MG63 (cell line): ENCODE measurements around the gene RGS10. TPM values are rescaled to one million over a fixed set of nuclear protein-coding genes. Genes with fewer than 3 reads are reported as not detected.
"Not testable (repeated sequence)": the region's sequence is repeated elsewhere in the genome, so short reads cannot be mapped to it uniquely, and the experiment has no call there.

Experiments used
- DNase-seq: peaks from one replicate; pipeline ENCODE4 v3.0.0-alpha.2; 2020
- H3K27me3 ChIP-seq: fragments of 250-450 bp; sonication (Bioruptor Pico); 2 replicates; pipeline ENCODE4 v1.5.1; 2020; ENCODE audit warnings: mild to moderate bottlenecking, moderate library complexity
- H3K36me3 ChIP-seq: fragments of 250-450 bp; sonication (Bioruptor Pico); 2 replicates; pipeline ENCODE4 v1.5.1; 2020; ENCODE audit warnings: mild to moderate bottlenecking, moderate library complexity
- H3K4me3 ChIP-seq: fragments of 250-450 bp; sonication (Bioruptor Pico); 2 replicates; pipeline ENCODE4 v1.5.1; 2020; ENCODE audit warnings: mild to moderate bottlenecking, moderate library complexity
- H3K9me3 ChIP-seq: fragments of 250-450 bp; sonication (Bioruptor Pico); 2 replicates; pipeline ENCODE4 v1.5.1; 2020; ENCODE audit warnings: mild to moderate bottlenecking, moderate library complexity
- total RNA-seq: library from RNA; depleted of rRNA; stranded (reverse); fragments of >200 nt; shearing (Covaris generic); gene quantifications from 2 replicates; pipeline ENCODE4 v1.2.3, GENCODE V29; 2014; ENCODE audit warnings: low replicate concordance

RGS10 gene
- total RNA-seq, 1 experiment from 2014 or later, result 41.1 TPM

DNA sequence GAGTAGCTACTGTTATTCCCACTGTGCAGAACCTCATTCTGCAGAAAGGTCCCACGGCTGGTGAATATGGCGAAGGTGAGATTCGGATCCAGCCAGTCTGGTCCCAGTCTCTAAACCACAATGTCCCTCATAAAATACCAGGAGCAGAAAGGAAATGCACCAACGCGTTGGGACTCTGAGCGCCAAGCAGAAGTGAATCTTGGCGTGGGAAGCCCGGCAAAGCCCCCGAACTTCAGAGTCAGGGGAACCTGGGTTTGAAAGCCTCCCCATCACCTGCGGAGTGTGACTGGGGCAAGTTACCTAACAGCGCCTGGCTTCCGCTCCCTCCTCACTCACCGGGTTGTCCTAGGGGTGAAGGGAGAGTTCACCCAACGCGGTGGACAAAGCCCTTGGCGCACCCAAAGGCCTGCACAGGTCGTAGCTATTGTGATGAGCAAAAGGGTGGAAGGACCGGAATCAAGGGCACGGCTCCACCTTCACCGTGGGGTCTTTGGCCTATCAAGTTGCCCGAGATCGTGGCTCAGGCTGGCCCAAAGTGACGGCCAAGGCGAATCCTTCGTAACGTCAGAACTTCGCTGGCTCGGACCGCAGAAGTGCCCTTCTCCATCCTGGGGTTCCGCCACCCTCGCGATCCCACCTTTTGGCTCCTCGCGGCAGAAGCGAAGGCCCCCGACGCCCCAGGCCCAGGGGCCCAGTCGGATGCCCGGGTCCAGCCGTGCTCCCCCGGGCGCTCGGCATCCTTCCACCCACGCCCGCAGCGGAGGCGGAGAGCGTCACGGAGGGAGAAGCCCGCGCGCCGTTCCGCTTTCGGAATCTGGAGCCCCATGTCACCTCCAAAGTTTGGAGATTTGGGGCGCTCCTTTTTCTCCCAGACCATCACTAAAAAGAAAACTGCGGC lies 811 bp downstream of the RGS10 start:
- DNase-seq, result no peak
- no peaks in the 10 kb centered on the region for H3K9me3 ChIP-seq
- no peaks in the 10 kb centered on the region for H3K36me3 ChIP-seq
- peak overlapping the region; percentile 66 for H3K4me3 ChIP-seq
- no peaks in the 10 kb centered on the region for H3K27me3 ChIP-seq

DNA sequence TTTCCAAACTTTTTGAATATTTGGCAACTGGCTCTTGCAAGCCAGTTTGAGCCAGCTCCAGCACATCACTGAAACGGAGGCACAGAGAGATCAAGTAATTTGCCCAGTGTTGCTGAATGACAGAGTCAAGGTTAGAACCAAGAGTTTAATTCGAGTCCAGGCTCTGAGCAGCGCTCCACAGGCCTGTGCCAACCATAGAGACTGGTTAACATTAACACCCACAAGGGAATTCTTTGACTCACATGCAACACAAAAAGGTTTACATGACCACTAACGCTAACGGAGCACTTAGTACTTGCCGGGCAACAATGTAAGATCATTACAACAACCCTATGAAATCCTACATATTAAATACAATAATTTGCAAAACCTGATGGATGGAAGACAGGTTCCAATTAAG lies 1.5 kb downstream of the RGS10 start:
- Histone ChIP-seq H3K4me3 (no peak overlapping the region), H3K36me3 (no peaks in the 10 kb centered on the region), H3K27me3 (no peaks in the 10 kb centered on the region), H3K9me3 (no peaks in the 10 kb centered on the region)
- no peak for DNase-seq

DNA sequence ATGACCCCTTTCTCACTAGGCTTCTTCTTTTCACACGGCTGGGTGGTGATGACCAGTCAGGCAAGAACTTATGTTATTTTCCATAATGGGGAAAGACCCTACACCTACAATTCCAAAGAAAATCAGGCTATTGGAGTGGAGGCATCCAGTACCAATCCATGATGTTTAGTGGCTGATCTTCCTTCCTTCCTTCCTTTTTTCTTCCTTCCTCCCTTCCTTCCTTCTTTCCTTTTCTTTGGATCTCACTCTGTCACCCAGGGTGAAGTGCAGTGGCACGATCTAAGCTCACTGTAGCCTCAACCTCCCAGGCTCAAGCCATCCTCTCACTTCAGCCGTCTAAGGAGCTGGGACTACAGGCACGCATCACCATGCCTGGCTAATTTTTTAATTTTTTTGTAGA lies 2.5 kb downstream of the RGS10 start:
- H3K4me3 ChIP-seq, result no peak overlapping the region
- no peaks in the 10 kb centered on the region for H3K9me3 ChIP-seq
- no peak for DNase-seq
- no peaks in the 10 kb centered on the region for H3K36me3 ChIP-seq
- no peaks in the 10 kb centered on the region for H3K27me3 ChIP-seq

DNA sequence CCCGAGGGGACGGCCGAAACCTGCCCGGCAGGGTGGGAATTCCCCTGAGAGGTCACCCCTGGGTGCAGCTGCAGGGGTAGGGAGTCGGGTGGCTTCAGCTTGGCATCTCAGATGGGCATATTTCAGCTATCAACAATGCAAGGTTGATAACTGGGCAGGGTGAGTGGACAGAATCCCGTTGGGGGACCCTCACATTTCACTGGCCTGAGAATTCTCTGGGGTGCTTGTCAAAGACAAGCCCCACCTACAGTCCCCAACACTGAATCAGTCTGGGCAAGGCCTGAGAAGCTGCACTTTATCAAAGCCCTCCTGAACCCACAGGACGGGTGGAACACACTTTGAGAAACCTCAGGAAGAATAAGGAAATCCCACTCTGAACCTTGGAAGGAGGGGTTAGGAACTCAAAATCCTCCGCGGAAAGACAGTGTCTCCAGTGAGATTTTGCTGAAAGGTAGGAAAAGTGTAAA lies 3.1 kb downstream of the RGS10 start:
- no peak for DNase-seq
- H3K27me3 ChIP-seq, result no peaks in the 10 kb centered on the region
- H3K36me3 ChIP-seq, result no peaks in the 10 kb centered on the region
- H3K9me3 ChIP-seq, result no peaks in the 10 kb centered on the region
- no peak overlapping the region for H3K4me3 ChIP-seq

DNA sequence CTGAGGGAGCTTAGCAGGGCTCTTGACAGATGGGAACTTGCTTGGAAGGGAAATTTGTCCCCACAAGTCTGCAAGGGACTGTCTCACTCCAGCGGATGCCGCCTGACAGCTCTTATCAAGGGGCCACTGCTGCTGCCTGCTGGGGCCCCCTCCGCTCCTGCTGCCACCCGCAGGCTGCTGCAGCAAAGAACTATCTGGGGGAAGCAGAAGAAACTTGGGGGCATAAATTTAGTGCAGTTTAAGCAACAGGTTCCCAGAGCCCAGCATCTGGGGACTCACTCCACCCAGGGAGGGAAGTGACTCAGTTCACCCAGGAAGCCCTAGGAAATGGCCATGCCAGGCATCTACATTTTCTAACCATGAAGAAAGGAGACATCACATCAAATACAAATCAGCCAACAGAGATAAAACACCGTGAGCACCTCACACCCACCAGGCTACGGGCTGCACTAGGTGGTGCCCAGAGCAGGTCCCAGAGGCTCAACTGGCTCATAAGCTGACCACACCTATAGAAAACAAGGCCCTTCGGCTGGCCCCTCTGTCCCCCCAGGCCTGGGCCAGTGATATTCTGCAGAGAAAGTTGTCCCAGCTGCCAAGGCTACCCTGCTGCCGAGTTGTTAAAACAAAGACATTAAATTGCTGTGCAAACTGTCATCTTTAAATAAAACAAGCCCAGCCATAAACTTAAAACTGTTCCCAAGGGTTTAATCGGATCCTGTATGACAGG lies 3.7 kb downstream of the RGS10 start:
- DNase-seq, result no peak
- Histone ChIP-seq H3K9me3 (no peaks in the 10 kb centered on the region), H3K27me3 (no peaks in the 10 kb centered on the region), H3K36me3 (no peaks in the 10 kb centered on the region), H3K4me3 (no peak overlapping the region)

DNA sequence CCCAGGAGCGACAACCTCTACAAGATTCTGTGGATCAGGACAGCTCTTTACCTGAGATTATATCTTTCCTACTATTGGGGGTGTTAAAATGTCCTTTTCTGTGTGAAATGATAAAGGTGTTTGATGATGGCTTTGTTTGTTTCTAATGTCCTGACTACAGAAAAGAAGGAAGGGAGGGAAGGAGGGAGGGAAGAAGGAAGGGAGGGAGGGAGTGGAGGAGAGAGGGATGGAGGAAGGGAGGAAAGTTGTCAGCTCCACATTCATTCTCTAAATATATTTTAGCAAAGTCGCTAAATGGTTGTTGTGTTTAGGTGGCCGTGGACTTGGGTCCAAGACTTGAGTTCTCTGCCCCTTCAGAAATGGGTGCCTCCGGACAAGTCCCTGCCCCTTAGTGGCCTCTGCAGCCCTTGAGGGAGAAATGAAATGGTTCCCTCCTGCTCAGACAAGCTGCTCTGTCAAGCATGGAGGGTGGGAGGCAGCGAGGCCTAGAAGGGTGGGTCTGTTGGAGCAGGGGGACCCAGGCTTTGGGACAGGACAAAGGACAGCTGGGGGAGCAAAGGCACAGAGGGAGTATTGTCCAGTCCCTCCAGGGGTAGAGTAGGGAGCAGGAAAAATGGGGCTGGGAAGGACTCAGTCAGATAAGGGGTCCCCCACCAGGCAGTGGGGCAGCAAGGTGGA lies 4.4 kb downstream of the RGS10 start:
- Histone ChIP-seq H3K9me3 (no peaks in the 10 kb centered on the region), H3K27me3 (no peaks in the 10 kb centered on the region), H3K36me3 (no peaks in the 10 kb centered on the region), H3K4me3 (no peak overlapping the region)
- no peak for DNase-seq

DNA sequence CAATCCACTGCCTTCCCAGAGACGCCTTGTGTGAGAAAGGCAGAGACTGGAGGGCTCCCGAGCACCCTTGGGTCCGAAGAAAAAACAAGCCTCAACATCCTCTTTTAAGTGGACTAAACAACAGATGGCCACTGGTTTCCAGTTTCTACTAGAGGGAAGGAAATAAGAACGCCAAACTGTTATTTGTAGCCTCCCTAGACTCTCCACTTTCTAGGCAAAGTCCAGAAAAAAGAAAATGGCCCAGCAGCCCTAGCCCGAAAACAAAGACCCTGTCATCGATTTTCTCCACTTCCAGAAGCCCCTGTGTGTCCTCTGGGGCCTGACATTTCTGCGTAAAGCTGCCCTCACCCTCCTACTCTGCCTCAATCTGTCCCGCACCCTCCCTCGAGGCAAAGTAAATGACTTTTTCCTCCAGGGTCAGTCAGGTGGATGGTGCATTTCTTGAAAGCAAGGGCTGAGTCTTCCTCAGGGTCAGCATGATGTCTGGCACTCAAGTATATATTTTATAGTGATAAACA lies 6.0 kb downstream of the RGS10 start:
- Histone ChIP-seq H3K9me3 (no peaks in the 10 kb centered on the region), H3K4me3 (no peak overlapping the region), H3K36me3 (no peaks in the 10 kb centered on the region), H3K27me3 (no peaks in the 10 kb centered on the region)
- DNase-seq, result no peak

DNA sequence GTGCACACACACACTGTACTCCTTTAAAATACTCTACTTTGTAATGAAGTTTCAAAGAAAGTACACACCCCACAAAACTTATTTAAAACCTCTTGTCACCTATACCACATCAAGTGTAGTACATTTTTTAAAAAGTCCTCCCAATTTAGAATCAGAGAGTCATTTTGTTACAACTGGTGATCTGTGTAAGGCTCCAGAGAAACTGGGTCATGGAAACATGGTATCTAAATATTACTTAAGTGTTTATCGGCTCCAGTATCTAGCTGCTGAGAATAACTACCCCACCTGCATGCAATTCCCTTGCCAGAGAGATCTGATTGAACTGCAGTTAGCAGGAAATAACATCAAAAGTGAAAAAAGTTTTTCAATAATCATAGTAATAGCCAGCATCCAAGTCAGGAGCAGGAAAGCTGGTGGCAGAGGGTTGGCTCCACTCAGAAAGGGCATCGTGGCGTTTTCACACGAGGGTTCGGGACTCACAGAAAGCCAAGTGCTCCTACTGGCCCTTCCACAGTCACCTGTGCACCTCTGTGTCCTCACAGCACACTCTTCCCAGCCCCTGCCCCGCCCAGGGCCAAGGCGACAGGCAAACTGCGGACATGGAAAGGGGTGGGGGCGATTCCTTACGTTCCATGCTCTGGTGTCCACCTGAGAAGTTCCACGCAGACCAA lies 6.5 kb downstream of the RGS10 start:
- no peaks in the 10 kb centered on the region for H3K36me3 ChIP-seq
- H3K27me3 ChIP-seq, result no peaks in the 10 kb centered on the region
- DNase-seq, result no peak
- H3K4me3 ChIP-seq, result no peak overlapping the region
- no peaks in the 10 kb centered on the region for H3K9me3 ChIP-seq

DNA sequence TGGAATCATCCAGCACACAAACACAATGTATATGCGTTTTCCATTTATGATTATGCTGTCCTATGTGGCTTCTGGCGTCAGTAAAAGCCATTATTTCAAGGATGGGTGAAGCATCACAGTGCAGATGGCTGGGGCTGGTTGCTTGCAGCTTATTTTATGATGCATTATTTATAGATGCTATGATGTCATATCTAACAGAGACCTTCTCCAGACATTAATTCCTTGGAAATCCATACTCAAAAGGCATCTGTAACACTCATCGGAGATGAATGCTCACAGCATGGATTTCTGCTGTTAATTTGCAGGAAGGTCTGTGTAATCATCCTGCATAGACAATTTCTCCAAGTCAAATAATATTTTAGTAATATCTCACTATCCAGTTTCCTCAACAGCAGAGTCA lies 7.2 kb downstream of the RGS10 start:
- H3K9me3 ChIP-seq, result no peaks in the 10 kb centered on the region
- H3K4me3 ChIP-seq, result no peak overlapping the region
- no peak for DNase-seq
- no peaks in the 10 kb centered on the region for H3K36me3 ChIP-seq
- no peaks in the 10 kb centered on the region for H3K27me3 ChIP-seq

DNA sequence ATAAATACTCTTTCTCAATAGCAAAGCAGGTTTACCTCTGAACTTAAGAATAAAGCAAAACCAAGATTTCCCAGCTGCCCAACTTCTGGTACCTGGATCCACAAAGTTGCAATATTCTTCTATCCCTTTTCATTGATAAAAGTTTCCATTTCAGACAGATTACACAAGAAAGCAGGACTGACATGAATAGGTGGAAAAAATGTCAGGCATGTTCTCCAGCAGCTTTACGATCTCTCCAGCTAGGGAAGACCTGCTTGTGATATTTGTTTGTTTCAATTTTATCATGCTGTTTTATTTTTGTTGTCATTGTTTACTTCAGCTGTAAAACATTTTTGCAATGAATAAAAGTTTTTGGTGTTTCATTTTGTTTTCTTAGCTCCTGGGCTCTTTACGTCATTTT lies 9.0 kb downstream of the RGS10 start:
- H3K36me3 ChIP-seq, result no peaks in the 10 kb centered on the region
- no peak for DNase-seq
- H3K27me3 ChIP-seq, result no peaks in the 10 kb centered on the region
- H3K9me3 ChIP-seq, result no peaks in the 10 kb centered on the region
- H3K4me3 ChIP-seq, result no peak overlapping the region

DNA sequence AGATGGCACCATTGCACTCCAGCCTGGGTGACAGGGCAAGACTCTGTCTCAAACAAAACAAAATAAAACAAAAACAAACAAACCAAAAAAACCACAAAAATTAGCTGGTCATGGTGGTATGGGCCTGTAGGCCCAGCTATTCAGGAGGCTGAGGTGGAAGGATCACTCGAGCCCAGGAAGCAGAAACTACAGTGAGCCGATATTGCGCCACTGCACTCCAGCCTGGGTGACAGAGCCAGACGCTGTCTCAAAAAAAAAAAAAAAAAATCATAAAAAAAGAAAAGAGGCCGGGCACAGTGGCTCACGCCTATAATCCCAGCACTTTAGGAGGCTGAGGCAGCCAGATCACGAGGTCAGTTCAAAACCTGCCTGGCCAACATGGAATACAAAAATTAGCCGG lies 9.7 kb downstream of the RGS10 start:
- not testable (repeated sequence) for H3K27me3 ChIP-seq, DNase-seq, H3K4me3 ChIP-seq, H3K36me3 ChIP-seq, H3K9me3 ChIP-seq

DNA sequence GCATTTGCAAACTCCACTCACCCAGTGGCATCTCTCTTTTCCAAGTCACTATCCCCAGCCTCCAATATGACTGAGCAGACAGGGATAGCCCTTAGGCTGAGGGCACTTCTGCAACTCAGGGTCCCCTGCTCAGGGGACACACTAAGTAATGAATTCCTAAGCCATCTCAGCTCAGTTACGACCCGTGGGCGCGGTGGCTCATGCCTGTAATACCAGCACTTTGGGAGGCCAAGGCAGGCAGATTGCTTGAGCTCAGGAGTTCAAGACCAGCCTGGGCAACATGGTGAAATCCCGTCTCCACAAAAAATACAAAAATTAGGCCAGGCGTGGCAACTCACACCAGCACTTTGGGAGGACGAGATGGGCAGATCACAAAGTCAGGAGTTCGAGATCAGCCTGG lies 10.3 kb downstream of the RGS10 start:
- DNase-seq, H3K27me3 ChIP-seq, H3K9me3 ChIP-seq, H3K36me3 ChIP-seq, H3K4me3 ChIP-seq: not testable (repeated sequence)

DNA sequence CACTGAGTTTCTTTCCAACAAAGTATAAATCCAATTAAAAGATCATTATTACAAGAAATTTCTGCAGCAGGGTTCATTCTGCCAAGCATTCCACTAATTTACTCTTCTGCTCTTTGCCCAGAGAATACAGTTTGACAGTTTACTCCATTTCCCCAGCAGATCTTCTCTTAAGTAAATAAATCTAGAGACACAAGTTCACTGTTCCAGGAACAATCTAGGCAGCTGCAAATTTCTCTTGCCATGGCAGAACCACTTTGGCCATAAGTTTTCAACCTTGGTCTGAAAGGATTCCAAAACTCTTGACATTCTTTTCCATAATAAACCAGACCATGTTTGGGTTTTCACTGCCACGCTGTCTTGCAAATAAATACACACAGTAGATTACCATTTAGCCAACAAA lies 11.5 kb downstream of the RGS10 start:
- Histone ChIP-seq H3K36me3 (no peaks in the 10 kb centered on the region), H3K9me3 (no peaks in the 10 kb centered on the region), H3K4me3 (no peak overlapping the region), H3K27me3 (no peaks in the 10 kb centered on the region)
- no peak for DNase-seq

DNA sequence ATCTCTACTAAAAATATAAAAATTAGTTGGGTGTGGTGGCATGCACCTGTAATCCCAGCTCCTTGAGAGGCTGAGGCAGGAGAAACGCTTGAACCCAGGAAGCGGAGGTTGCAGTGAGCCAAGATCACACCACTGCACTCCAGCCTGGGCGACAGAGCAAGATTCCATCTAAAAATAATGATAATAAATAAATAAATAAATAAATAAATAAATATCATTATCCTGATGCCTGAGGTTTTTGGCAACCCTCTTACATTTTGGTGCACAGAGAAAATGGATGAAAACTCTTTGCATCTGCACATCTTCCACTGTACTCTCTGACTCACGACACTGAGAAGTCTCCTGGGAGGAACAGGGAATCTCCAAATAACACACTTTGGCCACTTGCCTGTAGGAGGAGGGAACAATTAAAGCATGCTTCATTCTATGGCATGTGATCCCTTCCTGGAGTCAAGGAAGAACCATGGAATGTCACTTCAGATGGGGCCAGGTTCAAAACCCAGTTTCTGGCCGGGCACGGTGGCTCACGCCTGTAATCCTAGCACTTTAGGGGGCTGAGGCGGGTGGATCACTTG lies 13.8 kb downstream of the RGS10 start:
- not testable (repeated sequence) for H3K27me3 ChIP-seq, H3K36me3 ChIP-seq, H3K9me3 ChIP-seq, H3K4me3 ChIP-seq
- DNase-seq, result peak; percentile 64

DNA sequence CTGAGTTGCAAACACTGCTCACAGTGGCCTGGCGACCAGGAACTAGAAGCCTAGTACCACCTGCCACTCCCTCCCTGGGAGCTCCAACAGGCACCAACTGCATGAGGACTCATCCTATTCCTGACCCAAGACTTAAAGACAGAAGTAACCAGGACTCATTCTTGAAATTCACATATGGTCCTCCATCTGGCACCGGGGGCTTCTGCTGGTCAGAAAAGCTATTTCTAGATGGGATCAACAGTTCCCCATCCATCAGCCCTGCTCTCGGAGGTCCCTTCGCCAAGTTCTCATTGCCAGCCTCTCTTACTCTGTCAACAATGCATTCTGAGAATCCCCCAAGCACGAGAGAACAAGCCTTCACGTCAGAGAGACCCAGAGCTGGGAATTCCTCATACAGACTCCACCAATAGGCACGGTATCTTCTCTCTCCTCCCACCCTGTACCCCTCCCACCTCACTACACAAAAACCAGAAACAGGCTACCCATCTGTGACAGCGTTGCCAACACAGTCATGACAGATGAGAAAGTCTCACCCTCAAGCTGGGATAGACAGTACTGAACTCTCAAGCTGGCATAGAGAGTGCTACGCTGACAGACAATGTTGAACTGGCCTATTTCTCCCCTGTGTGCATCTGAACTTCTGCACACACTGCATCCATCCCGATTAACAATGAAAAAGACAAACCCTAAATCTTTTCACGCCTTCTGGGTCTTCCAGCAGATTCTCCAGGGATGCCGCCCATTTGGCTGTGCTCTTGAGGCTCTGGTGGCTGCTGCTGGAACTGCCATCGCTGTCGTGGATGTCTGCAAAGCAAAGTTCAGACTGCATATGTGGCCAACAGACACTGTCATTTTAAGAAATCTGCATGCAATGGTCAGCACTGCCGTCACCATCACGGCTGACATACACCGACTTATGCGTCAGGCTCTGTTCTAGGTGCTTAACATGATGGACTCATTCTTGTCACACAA lies 15.6 kb downstream of the RGS10 start:
- no peaks in the 10 kb centered on the region for H3K9me3 ChIP-seq
- H3K27me3 ChIP-seq, result no peaks in the 10 kb centered on the region
- no peaks in the 10 kb centered on the region for H3K36me3 ChIP-seq
- H3K4me3 ChIP-seq, result no peak overlapping the region
- no peak for DNase-seq
